PC-9 (cell line): ENCODE measurements around the gene IRAG1. TPM values are rescaled to one million over a fixed set of nuclear protein-coding genes. Genes with fewer than 3 reads are reported as not detected.

Experiments used
- BruUV-seq: library from RNA; stranded (reverse); fragments of 400-500 nt; replicated peaks from 2 replicates; lab custom pipeline; 2021; lab: Mats Ljungman, UMichigan
- CTCF ChIA-PET: fragments of 300-600 bp; sonication (Branson Sonifier 250); formaldehyde crosslinking; loops from one replicate; lab custom pipeline; 2022; ENCODE audit warnings: antibody characterized with exemption; lab: Charles Lee
- POLR2A ChIA-PET: fragments of 300-600 bp; sonication (Branson Sonifier 250); formaldehyde crosslinking; loops from one replicate; lab custom pipeline; 2022; ENCODE audit warnings: antibody characterized with exemption; ENCODE audit not compliant: unreplicated experiment; lab: Charles Lee
- DNase-seq, 2 experiments: peaks; one replicate each; pipeline versions ENCODE4 v3.0.0 to v3.0.0-alpha.2; 2015 to 2022; ENCODE audit warnings: mixed read lengths in 1 of 2
- H2AFZ ChIP-seq: fragments of 200-600 bp; sonication (generic); 2 replicates; pipeline ENCODE4 v1.8.1; 2017; ENCODE audit warnings: antibody characterized with exemption
- H3F3A ChIP-seq: fragments of 200-600 bp; sonication (generic); 2 replicates; pipeline ENCODE4 v1.8.1; 2017; ENCODE audit warnings: antibody characterized with exemption, mild to moderate bottlenecking, low read depth; ENCODE audit not compliant: insufficient read depth
- H3K27ac ChIP-seq: fragments of 200-600 bp; sonication (generic); 2 replicates; pipeline ENCODE4 v1.6.1; 2016; ENCODE audit warnings: mixed run types
- H3K27me3 ChIP-seq: fragments of 200-600 bp; sonication (generic); 2 replicates; pipeline ENCODE4 v1.6.1; 2016; ENCODE audit warnings: low read depth, mixed run types; ENCODE audit not compliant: insufficient read depth
- H3K36me3 ChIP-seq: fragments of 200-600 bp; sonication (generic); 2 replicates; pipeline ENCODE4 v1.6.1; 2016; ENCODE audit warnings: low read depth, mixed run types
- H3K4me1 ChIP-seq: fragments of 200-600 bp; sonication (generic); replicated peaks from 2 replicates; pipeline ENCODE4 v1.6.1; 2016; ENCODE audit warnings: mixed run types; ENCODE audit not compliant: insufficient read depth
- H3K4me2 ChIP-seq: fragments of 200-600 bp; sonication (generic); 2 replicates; pipeline ENCODE4 v1.6.1; 2017; ENCODE audit warnings: mixed run types
- H3K4me3 ChIP-seq: fragments of 200-600 bp; sonication (generic); 2 replicates; pipeline ENCODE4 v1.6.1; 2016; ENCODE audit warnings: mixed run types
- H3K79me2 ChIP-seq: fragments of 200-600 bp; sonication (generic); 2 replicates; pipeline ENCODE4 v1.6.1; 2017; ENCODE audit warnings: low read depth, mixed run types
- H3K9me2 ChIP-seq: fragments of 200-600 bp; sonication (generic); 2 replicates; pipeline ENCODE4 v1.8.1; 2017; ENCODE audit warnings: mild to moderate bottlenecking; ENCODE audit not compliant: insufficient read depth
- H3K9me3 ChIP-seq: fragments of 200-600 bp; sonication (generic); 2 replicates; pipeline ENCODE4 v1.8.1; 2016; ENCODE audit warnings: low read depth; ENCODE audit not compliant: insufficient read depth
- H4K20me1 ChIP-seq: fragments of 200-600 bp; sonication (generic); 2 replicates; pipeline ENCODE4 v1.8.1; 2017; ENCODE audit not compliant: insufficient read depth
- CTCF ChIP-seq: fragments of 200-600 bp; sonication (generic); conservative IDR thresholded peaks from 2 replicates; pipeline ENCODE4 v1.6.1; 2017; ENCODE audit warnings: mixed run types, antibody characterized with exemption, mild to moderate bottlenecking, moderate library complexity
- EZH2 ChIP-seq: fragments of 200-600 bp; sonication (generic); IDR thresholded peaks from 2 replicates; pipeline ENCODE4 v1.8.0; 2017; ENCODE audit warnings: antibody characterized with exemption, low read depth
- intact Hi-C: fragments of 100-400 bp; cut with micrococcal nuclease; formaldehyde crosslinking; loops from one replicate; pipeline ENCODE4 v1.10.0; 2022; ENCODE audit not compliant: unreplicated experiment
- total RNA-seq: library from RNA; stranded (reverse); gene quantifications from 2 replicates; pipeline ENCODE4 v1.2.3, GENCODE V29; 2021

Gene IRAG1
- total RNA-seq, 1 experiment from 2014 or later = 1.3 TPM

GRCh38 chr11:10679644-10680043 lies 13.9 kb downstream of the IRAG1 start:
- Histone ChIP-seq H3K79me2 (no peaks in the 10 kb centered on the region), H3K4me1 (no peaks in the 10 kb centered on the region), H3K27ac (no peak overlapping the region), H3F3A (no peaks in the 10 kb centered on the region), H3K9me3 (no peaks in the 10 kb centered on the region), H3K4me3 (no peak overlapping the region), H3K36me3 (no peaks in the 10 kb centered on the region), H3K4me2 (no peak overlapping the region), H3K9me2 (no peaks in the 10 kb centered on the region), H4K20me1 (no peaks in the 10 kb centered on the region), H3K27me3 (no peaks in the 10 kb centered on the region), H2AFZ (no peak overlapping the region)
- intact Hi-C loops = no loop called here
- TF ChIP-seq CTCF (no peak), EZH2 (no peak)
- CTCF ChIA-PET = no interaction called here
- no TSS peak for BruUV-seq
- DNase-seq = no peak
- POLR2A ChIA-PET = no interaction called here

- no peaks in the 10 kb centered on the region for H3F3A ChIP-seq
- H3K9me2 ChIP-seq = no peaks in the 10 kb centered on the region
- H3K4me2 ChIP-seq = no peak overlapping the region
- no peak overlapping the region for H3K4me3 ChIP-seq
- intact Hi-C loops = no loop called here
- CTCF ChIA-PET = no interaction called here
- DNase-seq = no peak
- no peaks in the 10 kb centered on the region for H4K20me1 ChIP-seq
- H3K27ac ChIP-seq = no peak overlapping the region
- TF ChIP-seq EZH2 = no peak
- TF ChIP-seq CTCF = no peak
- H3K79me2 ChIP-seq = no peaks in the 10 kb centered on the region
- H2AFZ ChIP-seq = no peak overlapping the region
- BruUV-seq = no TSS peak
- H3K9me3 ChIP-seq = no peaks in the 10 kb centered on the region
- no peaks in the 10 kb centered on the region for H3K36me3 ChIP-seq
- H3K27me3 ChIP-seq = no peaks in the 10 kb centered on the region
- POLR2A ChIA-PET = no interaction called here
- H3K4me1 ChIP-seq = no peaks in the 10 kb centered on the region
Observed at GRCh38 chr11:10678101-10678500, 15.5 kb downstream of the IRAG1 start.

GRCh38 chr11:10676919-10677318 lies 16.6 kb downstream of the IRAG1 start:
- Histone ChIP-seq H3F3A (no peaks in the 10 kb centered on the region), H3K4me3 (no peak overlapping the region), H3K79me2 (no peaks in the 10 kb centered on the region), H3K4me1 (no peaks in the 10 kb centered on the region), H2AFZ (no peak overlapping the region), H3K4me2 (no peak overlapping the region), H3K9me2 (no peaks in the 10 kb centered on the region), H3K27ac (no peak overlapping the region), H3K9me3 (no peaks in the 10 kb centered on the region), H3K36me3 (no peaks in the 10 kb centered on the region), H4K20me1 (no peaks in the 10 kb centered on the region), H3K27me3 (no peaks in the 10 kb centered on the region)
- no TSS peak for BruUV-seq
- ChIA-PET CTCF (no interaction called here), POLR2A (no interaction called here)
- DNase-seq = no peak
- intact Hi-C loops = no loop called here
- TF ChIP-seq CTCF (no peak), EZH2 (no peak)
